IPS DF 6.9 (cell line): ENCODE results near the gene CAMSAP1.

Experiments used
- DNase-seq: peaks from one replicate; pipeline ENCODE4 v3.0.0-alpha.2; 2013; ENCODE audit warnings: low read depth, low spot score
- H3K27ac ChIP-seq: one replicate; pipeline ENCODE4 v1.5.1; 2013; ENCODE audit warnings: low read length, control low read depth
- H3K27me3 ChIP-seq: 2 replicates; pipeline ENCODE4 v1.6.1; 2013; ENCODE audit warnings: mild to moderate bottlenecking, low read length; ENCODE audit not compliant: control insufficient read depth, insufficient read depth
- H3K36me3 ChIP-seq: 2 replicates; pipeline ENCODE4 v1.6.1; 2013; ENCODE audit warnings: low read length; ENCODE audit not compliant: control insufficient read depth, insufficient read depth
- H3K4me1 ChIP-seq: 2 replicates; pipeline ENCODE4 v1.6.1; 2013; ENCODE audit warnings: low read length; ENCODE audit not compliant: control insufficient read depth, insufficient read depth
- H3K4me3 ChIP-seq: 2 replicates; pipeline ENCODE4 v1.5.1; 2013; ENCODE audit warnings: mild to moderate bottlenecking, low read length
- H3K9me3 ChIP-seq: 2 replicates; pipeline ENCODE4 v1.6.1; 2013; ENCODE audit warnings: low read length, inconsistent platforms; ENCODE audit not compliant: control insufficient read depth, insufficient read depth
- WGBS: extraction: QIAGEN DNeasy Blood & Tissue Kit; methylation state at CpG from one replicate; pipeline ENCODE4 v1.1.7; 2013; ENCODE audit warnings: mixed read lengths, missing lambda C conversion rate; ENCODE audit not compliant: insufficient read length, insufficient coverage; 5-methylcytosine and 5-hydroxymethylcytosine counted together

CAMSAP1 gene

GRCh38 chr9:135833864-135834263 lies 73.5 kb downstream of the CAMSAP1 start:
- no peaks in the 10 kb centered on the region for H3K4me1 ChIP-seq
- DNase-seq = no peak
- no peak overlapping the region for H3K4me3 ChIP-seq
- WGBS = no CpG with 5 or more reads among the region's 3 CpGs
- H3K27ac ChIP-seq = no peak overlapping the region
- H3K9me3 ChIP-seq = no peaks in the 10 kb centered on the region
- H3K27me3 ChIP-seq = no peaks in the 10 kb centered on the region
- H3K36me3 ChIP-seq = no peaks in the 10 kb centered on the region

- WGBS = no CpG with 5 or more reads among the region's 1 CpG
- Histone ChIP-seq H3K27me3 (no peaks in the 10 kb centered on the region), H3K4me1 (no peaks in the 10 kb centered on the region), H3K27ac (no peak overlapping the region), H3K36me3 (no peaks in the 10 kb centered on the region; the same call in 1 of the 2 replicates), H3K9me3 (no peaks in the 10 kb centered on the region), H3K4me3 (no peak overlapping the region)
- DNase-seq = no peak
These were observed 76.8 kb downstream of the CAMSAP1 start for GRCh38 chr9:135830496-135830895.

DNA sequence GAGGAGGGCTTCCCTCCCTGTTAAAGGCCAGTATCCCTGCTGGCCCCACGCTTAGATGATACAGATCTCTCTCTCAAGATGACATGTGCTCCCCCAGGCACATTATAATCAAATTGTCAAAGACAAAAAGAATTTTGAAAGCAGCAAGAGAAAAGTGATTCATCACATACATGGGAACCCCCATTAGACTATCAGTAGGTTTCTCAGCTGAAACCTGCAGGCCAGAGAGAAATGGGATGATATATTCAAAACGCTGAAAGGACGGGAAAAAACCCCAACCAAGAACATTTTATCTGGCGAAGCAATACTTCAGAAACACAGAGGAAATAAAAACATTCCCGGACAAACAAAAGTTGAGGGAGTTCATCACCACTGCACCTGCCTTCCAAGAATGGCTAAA lies 78.7 kb downstream of the CAMSAP1 start:
- no peak for DNase-seq
- Histone ChIP-seq H3K4me3 (no peak overlapping the region), H3K27ac (no peak overlapping the region), H3K9me3 (no peaks in the 10 kb centered on the region), H3K27me3 (no peaks in the 10 kb centered on the region), H3K36me3 (peaks cover under 1% of the 10 kb centered on the region; the same call in 1 of the 2 replicates), H3K4me1 (no peaks in the 10 kb centered on the region)
- no CpG with 5 or more reads among the region's 5 CpGs for WGBS

GRCh38 chr9:135827866-135828580 lies 79.3 kb downstream of the CAMSAP1 start:
- Histone ChIP-seq H3K27me3 (no peaks in the 10 kb centered on the region), H3K9me3 (no peaks in the 10 kb centered on the region), H3K36me3 (peaks cover 4% of the 10 kb centered on the region), H3K4me3 (no peak overlapping the region), H3K4me1 (no peaks in the 10 kb centered on the region), H3K27ac (no peak overlapping the region)
- WGBS = no CpG with 5 or more reads among the region's 13 CpGs
- DNase-seq = no peak

DNA sequence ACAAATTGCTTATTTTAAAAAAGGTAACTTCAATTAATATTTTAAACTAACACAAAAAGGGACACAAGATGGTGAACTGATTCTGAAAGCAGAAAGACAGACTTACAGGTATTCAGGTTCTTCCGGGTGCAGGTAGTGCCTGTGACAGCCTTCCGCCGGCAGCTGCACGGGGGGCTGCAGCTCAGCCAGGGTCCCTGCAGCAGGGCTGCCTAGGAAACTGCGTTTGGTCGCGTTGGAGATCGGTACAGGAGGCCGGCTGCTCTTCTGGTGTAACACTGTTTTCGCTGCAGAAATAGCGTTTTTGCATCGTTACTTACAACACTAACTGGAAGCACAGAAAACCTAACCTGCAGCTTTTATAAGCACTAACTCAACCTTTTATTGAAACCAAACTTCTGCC lies 80.0 kb downstream of the CAMSAP1 start:
- no peak for DNase-seq
- Histone ChIP-seq H3K4me3 (no peak overlapping the region), H3K27ac (no peak overlapping the region), H3K27me3 (no peaks in the 10 kb centered on the region), H3K36me3 (peaks cover 8% of the 10 kb centered on the region), H3K4me1 (no peaks in the 10 kb centered on the region), H3K9me3 (no peaks in the 10 kb centered on the region)
- no CpG with 5 or more reads among the region's 12 CpGs for WGBS

- DNase-seq = no peak
- Histone ChIP-seq H3K4me3 (no peak overlapping the region), H3K27ac (no peak overlapping the region), H3K27me3 (no peaks in the 10 kb centered on the region), H3K9me3 (no peaks in the 10 kb centered on the region), H3K4me1 (no peaks in the 10 kb centered on the region), H3K36me3 (peaks cover 17% of the 10 kb centered on the region)
- WGBS = no CpG with 5 or more reads among the region's 14 CpGs
These were observed 81.2 kb downstream of the CAMSAP1 start for GRCh38 chr9:135826188-135826545.

GRCh38 chr9:135825435-135826187 lies 81.7 kb downstream of the CAMSAP1 start:
- no peak overlapping the region for H3K27ac ChIP-seq
- WGBS = no CpG with 5 or more reads among the region's 25 CpGs
- no peaks in the 10 kb centered on the region for H3K4me1 ChIP-seq
- no peak overlapping the region for H3K4me3 ChIP-seq
- H3K36me3 ChIP-seq = peaks cover 23% of the 10 kb centered on the region
- no peaks in the 10 kb centered on the region for H3K27me3 ChIP-seq
- no peak for DNase-seq
- H3K9me3 ChIP-seq = no peaks in the 10 kb centered on the region

DNA sequence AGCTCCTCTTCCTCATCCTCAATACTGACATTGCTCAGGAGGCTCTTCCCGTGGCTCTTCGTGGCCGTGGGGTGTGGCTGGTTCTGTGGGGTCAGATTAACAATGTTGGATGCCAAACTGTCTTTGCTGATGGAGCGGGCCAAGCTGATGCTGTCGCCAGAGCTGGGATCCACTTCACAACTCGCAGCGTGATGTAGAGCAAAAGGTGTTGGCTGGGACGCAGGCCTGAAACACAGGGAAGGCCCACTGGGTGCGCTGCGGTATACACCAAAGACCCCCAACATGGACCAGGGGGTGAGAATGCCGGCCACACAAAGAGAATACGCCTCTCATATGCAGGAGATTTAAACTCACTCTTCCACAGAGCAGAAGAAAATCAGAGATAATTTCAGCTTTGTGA lies 84.3 kb downstream of the CAMSAP1 start:
- no peak for DNase-seq
- no peaks in the 10 kb centered on the region for H3K9me3 ChIP-seq
- no CpG with 5 or more reads among the region's 12 CpGs for WGBS
- peaks cover 35% of the 10 kb centered on the region for H3K36me3 ChIP-seq
- H3K4me3 ChIP-seq = no peak overlapping the region
- no peaks in the 10 kb centered on the region for H3K27me3 ChIP-seq
- H3K27ac ChIP-seq = no peak overlapping the region
- no peaks in the 10 kb centered on the region for H3K4me1 ChIP-seq

- WGBS = no CpG with 5 or more reads among the region's 18 CpGs
- Histone ChIP-seq H3K9me3 (no peaks in the 10 kb centered on the region), H3K27me3 (no peaks in the 10 kb centered on the region), H3K27ac (no peak overlapping the region), H3K4me3 (no peak overlapping the region), H3K36me3 (peaks cover 42% of the 10 kb centered on the region), H3K4me1 (no peaks in the 10 kb centered on the region)
- DNase-seq = no peak
These were observed 85.0 kb downstream of the CAMSAP1 start for GRCh38 chr9:135822374-135822755.

GRCh38 chr9:135821733-135822373 lies 85.5 kb downstream of the CAMSAP1 start:
- H3K4me1 ChIP-seq = no peaks in the 10 kb centered on the region
- H3K27ac ChIP-seq = no peak overlapping the region
- no peaks in the 10 kb centered on the region for H3K27me3 ChIP-seq
- H3K4me3 ChIP-seq = no peak overlapping the region
- H3K36me3 ChIP-seq = peaks cover 45% of the 10 kb centered on the region
- no CpG with 5 or more reads among the region's 27 CpGs for WGBS
- no peaks in the 10 kb centered on the region for H3K9me3 ChIP-seq
- DNase-seq = no peak
